IPS-18c (cell line): Measurements from ENCODE around the gene TNFRSF19.
"Not testable (repeated sequence)": the region's sequence is repeated elsewhere in the genome, so short reads cannot be mapped to it uniquely, and the experiment has no call there.

Experiments
- H3K4me3 ChIP-seq: 2 replicates; pipeline ENCODE4 v1.7.0; 2013; ENCODE audit warnings: low read depth, mild to moderate bottlenecking, low read length, moderate library complexity; ENCODE audit not compliant: insufficient read depth
- H3K9me3 ChIP-seq: one replicate; pipeline ENCODE4 v1.6.1; 2013; ENCODE audit warnings: mild to moderate bottlenecking, low read length, moderate library complexity; ENCODE audit not compliant: control insufficient read depth, insufficient read depth

Gene TNFRSF19

GRCh38 chr13:23570099-23570920, at the start of gene TNFRSF19:
Gene TNFRSF19, plus strand, starts transcription at chr13:23570412. Its CDS starts 19,772 bp downstream, at chr13:23590184.
- Histone ChIP-seq H3K9me3 (no peaks in the 10 kb centered on the region), H3K4me3 (no peak within 1 kb of the TSS)

GRCh38 chr13:23529926-23530325, 40.3 kb upstream of the TNFRSF19 start:
- not testable (repeated sequence) for H3K9me3 ChIP-seq, H3K4me3 ChIP-seq

- H3K4me3 ChIP-seq, result no peak overlapping the region; the same call in 1 of the 2 replicates
- peaks cover 4% of the 10 kb centered on the region for H3K9me3 ChIP-seq
Observed at GRCh38 chr13:23531446-23531845, 38.8 kb upstream of the TNFRSF19 start.

- peaks cover 4% of the 10 kb centered on the region for H3K9me3 ChIP-seq
Observed at GRCh38 chr13:23534090-23534489, 36.1 kb upstream of the TNFRSF19 start.

GRCh38 chr13:23541221-23541824, 28.9 kb upstream of the TNFRSF19 start:
- H3K9me3 ChIP-seq, result no peaks in the 10 kb centered on the region
- no peak overlapping the region for H3K4me3 ChIP-seq

More at GRCh38 chr13:23534090-23534489, 36.1 kb upstream of the TNFRSF19 start:
- no peak overlapping the region for H3K4me3 ChIP-seq

- no peaks in the 10 kb centered on the region for H3K9me3 ChIP-seq
- no peak overlapping the region for H3K4me3 ChIP-seq
Observed at GRCh38 chr13:23544668-23545067, 25.5 kb upstream of the TNFRSF19 start.

GRCh38 chr13:23547000-23547590, 23.1 kb upstream of the TNFRSF19 start:
- Histone ChIP-seq H3K9me3 (no peaks in the 10 kb centered on the region), H3K4me3 (peak overlapping the region; percentile 44; the same call in 1 of the 2 replicates)

- H3K9me3 ChIP-seq, result no peaks in the 10 kb centered on the region
- no peak overlapping the region for H3K4me3 ChIP-seq
Observed at GRCh38 chr13:23549724-23550123, 20.5 kb upstream of the TNFRSF19 start.

GRCh38 chr13:23550163-23550562, 20.0 kb upstream of the TNFRSF19 start:
- H3K9me3 ChIP-seq, result no peaks in the 10 kb centered on the region
- H3K4me3 ChIP-seq, result no peak overlapping the region

GRCh38 chr13:23551213-23552008, 18.8 kb upstream of the TNFRSF19 start:
- Histone ChIP-seq H3K9me3 (no peaks in the 10 kb centered on the region), H3K4me3 (no peak overlapping the region)

GRCh38 chr13:23552171-23552570, 18.0 kb upstream of the TNFRSF19 start:
- Histone ChIP-seq H3K9me3 (no peaks in the 10 kb centered on the region), H3K4me3 (no peak overlapping the region)

- no peaks in the 10 kb centered on the region for H3K9me3 ChIP-seq
- H3K4me3 ChIP-seq, result no peak overlapping the region
Observed at GRCh38 chr13:23552661-23553060, 17.6 kb upstream of the TNFRSF19 start.

GRCh38 chr13:23554000-23554399, 16.2 kb upstream of the TNFRSF19 start:
- Histone ChIP-seq H3K9me3 (no peaks in the 10 kb centered on the region), H3K4me3 (no peak overlapping the region)

- Histone ChIP-seq H3K4me3 (no peak overlapping the region), H3K9me3 (no peaks in the 10 kb centered on the region)
Observed at GRCh38 chr13:23557043-23557442, 13.2 kb upstream of the TNFRSF19 start.

- no peaks in the 10 kb centered on the region for H3K9me3 ChIP-seq
- H3K4me3 ChIP-seq, result no peak overlapping the region
Observed at GRCh38 chr13:23557733-23558132, 12.5 kb upstream of the TNFRSF19 start.

GRCh38 chr13:23558675-23559536, 11.3 kb upstream of the TNFRSF19 start:
- Histone ChIP-seq H3K9me3 (no peaks in the 10 kb centered on the region), H3K4me3 (no peak overlapping the region)
